OCI-LY7 (cell line): ENCODE data around the gene GFY. TPM values are rescaled to one million over a fixed set of nuclear protein-coding genes. Genes with fewer than 3 reads are reported as not detected.

Experiments used
- BruUV-seq: library from RNA; stranded (reverse); fragments of 400-500 nt; replicated peaks from 2 replicates; lab custom pipeline; 2021; lab: Mats Ljungman, UMichigan
- CTCF ChIA-PET: fragments of 300-600 bp; sonication (Branson Sonifier 250); formaldehyde crosslinking; loops from one replicate; lab custom pipeline; 2022; ENCODE audit warnings: antibody characterized with exemption; ENCODE audit not compliant: unreplicated experiment; lab: Charles Lee
- POLR2A ChIA-PET: fragments of 300-600 bp; sonication (Branson Sonifier 250); formaldehyde crosslinking; loops from one replicate; lab custom pipeline; 2022; ENCODE audit warnings: antibody characterized with exemption; lab: Charles Lee
- DNase-seq: peaks from one replicate; pipeline ENCODE4 v3.0.0-alpha.2; 2015; ENCODE audit warnings: low spot score
- H2AFZ ChIP-seq: fragments of 200-600 bp; sonication (generic), shearing (Covaris generic); 2 replicates; pipeline ENCODE4 v1.6.1; 2014; ENCODE audit warnings: mild to moderate bottlenecking, antibody characterized with exemption, low read length, moderate library complexity
- H3K27ac ChIP-seq: fragments of 200-600 bp; sonication (generic); 2 replicates; pipeline ENCODE4 v1.5.1; 2014; ENCODE audit warnings: mixed run types, low read depth, mild to moderate bottlenecking, moderate library complexity, low read length, inconsistent platforms; ENCODE audit not compliant: poor library complexity, severe bottlenecking
- H3K36me3 ChIP-seq: fragments of 200-600 bp; sonication (generic); 2 replicates; pipeline ENCODE4 v1.6.1; 2014; ENCODE audit warnings: mild to moderate bottlenecking, antibody characterized with exemption, low read length, moderate library complexity, mixed read lengths; ENCODE audit not compliant: insufficient read depth
- H3K4me1 ChIP-seq: fragments of 200-600 bp; sonication (generic); 2 replicates; pipeline ENCODE4 v1.5.1; 2014; ENCODE audit warnings: mild to moderate bottlenecking, low read length; ENCODE audit not compliant: insufficient read depth, poor library complexity, severe bottlenecking
- H3K4me2 ChIP-seq: fragments of 200-600 bp; sonication (generic); 2 replicates; pipeline ENCODE4 v1.6.1; 2014; ENCODE audit warnings: mild to moderate bottlenecking, low read length
- H3K4me3 ChIP-seq: fragments of 200-600 bp; sonication (generic); 2 replicates; pipeline ENCODE4 v1.5.1; 2014; ENCODE audit warnings: mild to moderate bottlenecking, low read depth, low read length; ENCODE audit not compliant: poor library complexity, severe bottlenecking
- H3K79me2 ChIP-seq: fragments of 200-600 bp; sonication (generic); 2 replicates; pipeline ENCODE4 v1.6.1; 2016; ENCODE audit warnings: low read depth, mild to moderate bottlenecking, low read length, moderate library complexity, mixed read lengths; ENCODE audit not compliant: insufficient read depth
- H3K9me2 ChIP-seq: fragments of 200-600 bp; sonication (generic); 2 replicates; pipeline ENCODE4 v1.6.1; 2016; ENCODE audit warnings: mild to moderate bottlenecking, low read length, mixed read lengths; ENCODE audit not compliant: insufficient read depth
- H3K9me3 ChIP-seq: fragments of 200-600 bp; sonication (generic); 2 replicates; pipeline ENCODE4 v1.6.1; 2014; ENCODE audit warnings: mild to moderate bottlenecking, mixed run types, low read length, mixed read lengths
- H4K20me1 ChIP-seq: fragments of 200-600 bp; sonication (generic); 2 replicates; pipeline ENCODE4 v1.6.1; 2014; ENCODE audit warnings: mild to moderate bottlenecking, antibody characterized with exemption, low read length, moderate library complexity, mixed read lengths; ENCODE audit not compliant: insufficient read depth
- EZH2phosphoT487 ChIP-seq: fragments of 200-600 bp; sonication (generic); IDR thresholded peaks from 2 replicates; pipeline ENCODE4 v1.6.1; 2018; ENCODE audit warnings: low read depth, borderline replicate concordance, mild to moderate bottlenecking, mixed run types, antibody characterized with exemption, low read length, moderate library complexity, mixed read lengths
- intact Hi-C: fragments of 100-400 bp; cut with micrococcal nuclease; formaldehyde crosslinking; loops from one replicate; pipeline ENCODE4 v1.10.0; 2022; ENCODE audit not compliant: unreplicated experiment
- total RNA-seq, 2 experiments: library from RNA; depleted of rRNA in 1 of 2; stranded (reverse); fragments of >200 nt in 1 of 2; shearing (Covaris generic) in 1 of 2; gene quantifications; 2 replicates each; pipeline ENCODE4 v1.2.3, GENCODE V29; 2014 to 2022
- TF ChIP-seq, protein P1 (sequence below): fragments of 200-600 bp; sonication (generic); conservative IDR thresholded peaks from 2 replicates; pipeline ENCODE4 v1.5.1; 2014; ENCODE audit warnings: mild to moderate bottlenecking, antibody characterized with exemption, low read length, moderate library complexity, mixed read lengths

Gene GFY
- total RNA-seq, 2 experiments from 2014 or later, result not detected

DNA sequence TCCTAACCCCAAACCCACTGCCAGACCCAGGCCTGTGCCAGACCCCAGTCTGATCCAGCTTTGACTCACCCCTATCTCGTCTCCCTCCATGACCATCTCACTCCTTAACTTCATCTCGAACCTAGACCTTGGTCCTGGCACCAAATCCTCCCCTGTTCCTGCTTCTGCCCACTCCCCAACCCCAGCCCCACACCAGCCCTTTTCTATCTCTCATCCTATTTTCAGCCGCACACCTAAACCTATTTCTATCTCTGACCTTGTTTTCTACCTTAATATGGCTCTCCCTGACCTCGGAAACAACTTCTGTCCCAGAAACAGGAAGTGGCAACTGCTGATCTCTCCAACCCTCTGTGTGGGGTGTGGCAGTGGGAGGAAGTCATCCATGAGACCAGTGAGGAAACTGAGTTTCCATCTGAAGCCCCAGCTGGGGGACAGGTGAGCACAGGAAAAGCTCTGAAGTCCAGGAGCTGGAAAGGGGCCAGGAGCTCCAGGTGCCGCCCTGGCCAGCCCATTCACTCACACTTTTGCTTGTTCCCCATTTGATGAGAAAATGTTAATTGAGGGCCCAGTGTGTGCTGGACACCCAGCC is 15.7 kb upstream of the GFY start:
- Histone ChIP-seq H3K36me3 (no peaks in the 10 kb centered on the region), H3K4me2 (peak overlapping the region; percentile 68), H3K79me2 (no peaks in the 10 kb centered on the region), H4K20me1 (no peaks in the 10 kb centered on the region), H3K4me3 (peak overlapping the region; percentile 54), H2AFZ (peak overlapping the region; percentile 7; the same call in 1 of the 2 replicates), H3K9me2 (no peaks in the 10 kb centered on the region), H3K27ac (peak overlapping the region; percentile 79), H3K9me3 (no peaks in the 10 kb centered on the region), H3K4me1 (peaks cover 74% of the 10 kb centered on the region)
- ChIA-PET POLR2A (interaction anchor here (0.6 to 1.2 kb wide), 3 partner anchors 8 to 87 kb away, joined by 3 to 5 read pairs (median 3); no protein-coding TSS in a partner anchor), CTCF (interaction anchor here (0.6 to 1.1 kb wide), 2 partner anchors 18 to 108 kb away, joined by 3 to 4 read pairs; no protein-coding TSS in a partner anchor)
- BruUV-seq, result no TSS peak
- intact Hi-C loops, result no loop called here
- no peak for TF ChIP-seq EZH2phosphoT487
- TF ChIP-seq, protein P1, sequence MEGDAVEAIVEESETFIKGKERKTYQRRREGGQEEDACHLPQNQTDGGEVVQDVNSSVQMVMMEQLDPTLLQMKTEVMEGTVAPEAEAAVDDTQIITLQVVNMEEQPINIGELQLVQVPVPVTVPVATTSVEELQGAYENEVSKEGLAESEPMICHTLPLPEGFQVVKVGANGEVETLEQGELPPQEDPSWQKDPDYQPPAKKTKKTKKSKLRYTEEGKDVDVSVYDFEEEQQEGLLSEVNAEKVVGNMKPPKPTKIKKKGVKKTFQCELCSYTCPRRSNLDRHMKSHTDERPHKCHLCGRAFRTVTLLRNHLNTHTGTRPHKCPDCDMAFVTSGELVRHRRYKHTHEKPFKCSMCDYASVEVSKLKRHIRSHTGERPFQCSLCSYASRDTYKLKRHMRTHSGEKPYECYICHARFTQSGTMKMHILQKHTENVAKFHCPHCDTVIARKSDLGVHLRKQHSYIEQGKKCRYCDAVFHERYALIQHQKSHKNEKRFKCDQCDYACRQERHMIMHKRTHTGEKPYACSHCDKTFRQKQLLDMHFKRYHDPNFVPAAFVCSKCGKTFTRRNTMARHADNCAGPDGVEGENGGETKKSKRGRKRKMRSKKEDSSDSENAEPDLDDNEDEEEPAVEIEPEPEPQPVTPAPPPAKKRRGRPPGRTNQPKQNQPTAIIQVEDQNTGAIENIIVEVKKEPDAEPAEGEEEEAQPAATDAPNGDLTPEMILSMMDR, result no peak
- DNase-seq, result peak; percentile 82

DNA sequence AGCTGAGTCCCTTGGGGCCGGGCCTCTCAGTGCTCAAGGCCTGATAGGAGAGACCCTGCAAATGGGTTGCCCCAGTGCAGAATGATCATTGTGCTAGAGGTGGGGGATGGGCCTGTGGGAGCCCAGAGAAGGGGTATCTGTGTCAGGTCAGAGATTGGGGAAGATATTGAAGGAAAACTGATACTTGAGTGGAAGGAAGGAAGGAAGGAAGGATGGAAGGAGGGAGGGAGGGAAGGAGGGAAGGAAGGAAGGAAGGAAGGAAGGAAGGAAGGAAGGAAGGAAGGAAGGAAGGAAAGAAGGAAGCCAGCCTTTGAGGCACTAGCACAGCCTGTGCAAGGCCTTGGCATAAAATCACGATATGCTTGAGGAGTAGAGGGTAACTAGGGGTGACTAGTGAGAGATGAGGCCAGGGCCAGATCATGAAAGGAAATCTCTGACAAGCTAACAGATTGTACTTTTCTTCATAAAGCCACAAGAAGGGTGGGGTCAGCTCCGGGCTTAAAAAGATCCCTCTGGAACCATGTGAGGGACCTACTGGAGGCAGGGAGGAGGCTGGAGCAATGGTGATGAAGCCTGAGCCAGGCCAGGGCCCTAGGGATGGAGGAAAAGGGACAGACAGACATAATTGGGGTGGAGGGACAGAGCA is 13.4 kb upstream of the GFY start:
- H3K36me3 ChIP-seq, result no peaks in the 10 kb centered on the region
- peak overlapping the region; percentile 39 for H3K27ac ChIP-seq
- H3K4me1 ChIP-seq, result peaks cover 78% of the 10 kb centered on the region
- H3K9me3 ChIP-seq, result no peaks in the 10 kb centered on the region
- H3K4me3 ChIP-seq, result no peak overlapping the region
- no peak for DNase-seq
- TF ChIP-seq EZH2phosphoT487, result no peak
- TF ChIP-seq, protein P1, result no peak
- no peaks in the 10 kb centered on the region for H4K20me1 ChIP-seq
- no peaks in the 10 kb centered on the region for H3K9me2 ChIP-seq
- peak overlapping the region; percentile 34; the same call in 1 of the 2 replicates for H3K4me2 ChIP-seq
- H3K79me2 ChIP-seq, result no peaks in the 10 kb centered on the region
- ChIA-PET POLR2A (interaction anchor here (0.6 to 1.6 kb wide), 5 partner anchors 10 to 237 kb away, joined by 3 to 5 read pairs (median 4); no protein-coding TSS in a partner anchor), CTCF (no interaction called here)
- intact Hi-C loops, result no loop called here
- H2AFZ ChIP-seq, result peak overlapping the region; percentile 58; the same call in 1 of the 2 replicates
- no TSS peak for BruUV-seq

DNA sequence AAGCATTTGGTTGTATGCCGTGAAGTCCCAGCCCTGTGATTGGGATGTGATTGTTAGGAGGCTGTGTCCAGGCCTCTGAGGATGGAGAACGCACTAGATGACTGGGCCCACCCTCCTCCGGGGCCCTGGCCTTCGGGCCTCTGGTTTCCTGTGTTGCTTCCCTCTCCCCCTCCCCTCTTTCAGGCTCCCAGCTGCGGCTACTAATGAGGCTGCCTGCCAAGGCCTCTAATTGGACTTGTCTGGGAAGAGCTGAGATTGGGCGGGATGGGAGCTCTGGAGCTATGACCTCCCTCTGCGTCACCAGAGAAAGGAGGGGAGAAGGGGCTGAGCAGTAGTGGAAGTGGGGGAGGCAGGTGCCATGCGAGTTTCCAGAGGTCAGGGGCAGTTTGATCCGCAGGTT is 11.8 kb upstream of the GFY start:
- ChIA-PET POLR2A (no interaction called here), CTCF (no interaction called here)
- Histone ChIP-seq H3K4me1 (peaks cover 78% of the 10 kb centered on the region), H4K20me1 (no peaks in the 10 kb centered on the region), H3K9me3 (no peaks in the 10 kb centered on the region), H3K79me2 (no peaks in the 10 kb centered on the region), H3K36me3 (no peaks in the 10 kb centered on the region), H3K27ac (no peak overlapping the region), H3K4me2 (no peak overlapping the region), H3K4me3 (no peak overlapping the region), H2AFZ (no peak overlapping the region), H3K9me2 (no peaks in the 10 kb centered on the region)
- intact Hi-C loops, result no loop called here
- no TSS peak for BruUV-seq
- TF ChIP-seq, protein P1, result no peak
- TF ChIP-seq EZH2phosphoT487, result no peak
- DNase-seq, result no peak
